GM12892 (cell line): Measurements from ENCODE around the gene SUCO.
"Not testable (repeated sequence)": the region's sequence is repeated elsewhere in the genome, so short reads cannot be mapped to it uniquely, and the experiment has no call there.

Experiments used
- POLR2A ChIP-seq: IDR thresholded peaks from 2 replicates; pipeline ENCODE4 v1.6.1; 2011; ENCODE audit warnings: low read depth, low read length, control low read depth
- POLR2AphosphoS5 ChIP-seq: IDR thresholded peaks from 2 replicates; pipeline ENCODE4 v1.6.1; 2011; ENCODE audit warnings: low read depth, low read length, control low read depth
- TAF1 ChIP-seq: IDR thresholded peaks from 2 replicates; pipeline ENCODE4 v1.6.1; 2011; ENCODE audit warnings: low read depth, mild to moderate bottlenecking, control low read depth, low read length, borderline replicate concordance

DNA sequence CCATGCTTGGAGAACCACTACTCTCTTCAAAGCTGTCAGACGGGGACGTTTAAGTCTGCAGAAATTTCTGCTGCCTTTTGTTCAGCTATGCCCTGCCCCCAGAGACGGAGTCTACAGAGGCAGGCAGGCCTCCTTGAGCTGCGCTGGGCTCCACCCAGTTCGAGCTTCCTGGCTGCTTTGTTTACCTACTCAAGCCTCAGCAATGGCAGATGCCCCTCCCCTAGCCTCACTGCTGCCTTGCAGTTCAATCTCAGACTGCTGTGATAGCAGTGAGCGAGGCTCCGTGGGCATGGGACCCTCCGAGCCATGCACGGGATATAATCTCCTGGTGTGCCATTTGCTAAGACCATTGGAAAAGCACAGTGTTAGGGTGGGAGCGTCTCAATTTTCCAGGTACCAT, 63.8 kb downstream of the SUCO start:
- not testable (repeated sequence) for TF ChIP-seq POLR2A, POLR2AphosphoS5, TAF1
